Measurements from ENCODE around the gene RIOK2.
"Not testable (repeated sequence)": the region's sequence is repeated elsewhere in the genome, so short reads cannot be mapped to it uniquely, and the experiment has no call there.

The RIOK2 gene

DNA sequence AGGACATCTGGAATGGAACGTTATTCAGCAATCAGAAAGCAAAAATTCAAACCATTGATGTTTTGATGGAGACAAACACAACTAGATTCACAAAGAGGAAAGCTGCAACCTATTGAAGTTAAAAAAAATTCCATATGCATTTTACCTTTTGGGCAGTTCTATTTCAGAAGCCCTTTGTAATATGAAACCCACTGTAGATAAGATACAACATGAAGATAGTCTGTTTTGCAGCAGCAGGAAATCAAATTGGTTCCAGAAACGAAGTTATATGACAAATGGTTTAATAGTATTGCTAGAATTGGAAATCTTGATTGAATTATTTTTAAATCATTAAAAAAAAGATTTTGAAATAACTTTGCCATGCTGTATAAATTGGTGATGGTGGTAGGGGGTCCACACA lies 41.5 kb downstream of the RIOK2 start:
- no peak for DNase-seq (ENCODE audit: low read depth)
- H3K9ac ChIP-seq (ENCODE audit: low read length): no peak overlapping the region
- no peaks in the 10 kb centered on the region for H3K27me3 ChIP-seq (replicated peaks; ENCODE audit: control insufficient read depth, insufficient read depth, low read length)
- H3K36me3 ChIP-seq (ENCODE audit: control insufficient read depth, insufficient read depth, low read length, severe bottlenecking): no peaks in the 10 kb centered on the region
- peaks cover 9% of the 10 kb centered on the region for H3K4me1 ChIP-seq (ENCODE audit: control insufficient read depth, insufficient read depth, low read length)
- no peak overlapping the region for H3K4me3 ChIP-seq (ENCODE audit: low read length)
- no peaks in the 10 kb centered on the region for H3K9me3 ChIP-seq (ENCODE audit: control insufficient read depth, low read length)

DNA sequence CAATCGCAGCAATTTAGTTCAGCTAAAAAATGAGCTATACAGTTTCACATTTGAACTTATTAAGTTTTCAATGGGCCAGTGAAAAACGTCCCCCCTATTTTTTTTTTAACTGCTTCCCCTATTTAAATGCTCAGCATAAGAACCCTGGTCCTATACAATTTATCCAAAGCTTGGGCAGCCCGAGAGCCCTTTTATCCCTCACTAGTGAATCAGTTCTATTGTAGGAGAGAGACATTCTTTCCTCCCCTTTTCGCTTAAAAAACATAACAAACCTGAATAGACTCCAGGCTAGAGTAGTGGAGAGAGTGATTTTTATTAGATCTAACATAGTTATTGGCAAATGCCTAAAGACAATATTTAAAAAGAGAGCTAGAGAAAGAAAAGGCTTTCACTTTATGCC lies 42.0 kb downstream of the RIOK2 start:
- H3K4me3 ChIP-seq (ENCODE audit: low read length): no peak overlapping the region

DNA sequence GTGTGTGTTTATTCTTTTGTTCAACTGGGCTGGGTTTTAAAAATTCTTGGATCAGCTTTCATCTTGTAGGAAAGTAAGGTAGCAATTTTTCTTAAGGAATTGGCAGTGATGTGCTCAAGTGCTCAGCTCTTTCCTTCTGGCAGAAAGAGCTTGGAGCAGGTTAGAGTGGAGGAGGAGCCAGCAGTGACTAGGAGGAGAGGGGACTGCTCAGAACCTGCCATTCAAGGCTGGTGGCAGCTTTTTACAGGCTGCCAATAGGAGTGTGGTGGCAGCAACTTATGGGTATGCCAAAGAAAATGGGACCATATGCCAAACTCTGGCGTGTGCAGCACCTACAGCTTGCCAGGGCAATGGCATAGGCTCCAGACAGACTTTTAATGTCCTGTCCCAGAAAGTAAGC lies 42.8 kb downstream of the RIOK2 start:
- H3K4me3 ChIP-seq (ENCODE audit: low read length); H3K27me3 ChIP-seq (replicated peaks; ENCODE audit: control insufficient read depth, insufficient read depth, low read length); H3K4me1 ChIP-seq (ENCODE audit: control insufficient read depth, insufficient read depth, low read length); H3K9me3 ChIP-seq (ENCODE audit: control insufficient read depth, low read length); H3K9ac ChIP-seq (ENCODE audit: low read length); DNase-seq (ENCODE audit: low read depth); H3K36me3 ChIP-seq (ENCODE audit: control insufficient read depth, insufficient read depth, low read length, severe bottlenecking): not testable (repeated sequence)

More for the DNA sequence above, 42.0 kb downstream of the RIOK2 start:
- Histone ChIP-seq H3K9me3 (ENCODE audit: control insufficient read depth, low read length) (no peaks in the 10 kb centered on the region), H3K36me3 (ENCODE audit: control insufficient read depth, insufficient read depth, low read length, severe bottlenecking) (no peaks in the 10 kb centered on the region), H3K27me3 (replicated peaks; ENCODE audit: control insufficient read depth, insufficient read depth, low read length) (no peaks in the 10 kb centered on the region), H3K9ac (ENCODE audit: low read length) (no peak overlapping the region), H3K4me1 (ENCODE audit: control insufficient read depth, insufficient read depth, low read length) (peaks cover 9% of the 10 kb centered on the region)
- no peak for DNase-seq (ENCODE audit: low read depth)

DNA sequence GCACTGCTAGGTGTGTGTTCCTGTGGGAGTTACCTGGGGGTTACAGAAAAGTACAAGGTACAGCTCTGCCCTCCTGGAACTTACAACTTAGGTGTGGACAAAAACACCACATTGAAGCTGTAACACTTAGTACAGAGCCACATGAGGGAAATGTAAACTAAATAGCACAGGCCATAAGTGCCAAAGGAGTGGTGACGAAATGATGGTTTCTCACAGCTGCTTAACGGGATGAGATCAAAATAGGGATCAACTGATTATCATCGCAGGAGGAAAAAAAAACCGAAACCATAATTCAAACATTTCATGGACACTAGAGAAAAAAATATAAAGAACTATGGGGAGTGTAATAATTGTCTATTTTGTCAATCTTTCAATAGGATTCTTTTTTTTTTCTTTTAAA lies 46.6 kb downstream of the RIOK2 start:
- H3K9ac ChIP-seq (ENCODE audit: low read length): no peak overlapping the region
- no peak overlapping the region for H3K4me3 ChIP-seq (ENCODE audit: low read length)
- no peaks in the 10 kb centered on the region for H3K9me3 ChIP-seq (ENCODE audit: control insufficient read depth, low read length)
- DNase-seq (ENCODE audit: low read depth): no peak
- no peaks in the 10 kb centered on the region for H3K4me1 ChIP-seq (ENCODE audit: control insufficient read depth, insufficient read depth, low read length)
- no peaks in the 10 kb centered on the region for H3K27me3 ChIP-seq (replicated peaks; ENCODE audit: control insufficient read depth, insufficient read depth, low read length)
- H3K36me3 ChIP-seq (ENCODE audit: control insufficient read depth, insufficient read depth, low read length, severe bottlenecking): no peaks in the 10 kb centered on the region

DNA sequence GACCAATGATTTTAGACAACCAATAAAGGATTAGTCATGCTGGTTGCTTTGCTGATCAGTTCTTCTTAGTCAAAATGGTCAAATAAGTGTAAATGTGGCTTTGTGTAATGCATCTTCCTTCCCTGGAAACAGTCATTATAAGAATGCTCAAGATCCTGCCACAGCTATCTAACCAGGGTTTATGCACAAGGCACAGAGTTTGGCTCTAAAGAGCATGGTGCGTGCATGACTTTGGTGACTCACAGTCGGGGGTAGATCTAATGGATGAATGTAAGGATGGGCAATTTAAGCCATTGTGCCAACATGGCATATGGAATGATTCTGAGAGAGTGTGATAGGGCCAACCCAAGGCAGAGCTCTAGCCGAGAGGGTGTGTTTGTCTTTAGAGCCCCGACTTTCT lies 47.2 kb downstream of the RIOK2 start:
- Histone ChIP-seq H3K4me1 (ENCODE audit: control insufficient read depth, insufficient read depth, low read length) (no peaks in the 10 kb centered on the region), H3K27me3 (replicated peaks; ENCODE audit: control insufficient read depth, insufficient read depth, low read length) (no peaks in the 10 kb centered on the region), H3K9me3 (ENCODE audit: control insufficient read depth, low read length) (no peaks in the 10 kb centered on the region), H3K9ac (ENCODE audit: low read length) (no peak overlapping the region), H3K36me3 (ENCODE audit: control insufficient read depth, insufficient read depth, low read length, severe bottlenecking) (no peaks in the 10 kb centered on the region), H3K4me3 (ENCODE audit: low read length) (no peak overlapping the region)
- DNase-seq (ENCODE audit: low read depth): no peak

DNA sequence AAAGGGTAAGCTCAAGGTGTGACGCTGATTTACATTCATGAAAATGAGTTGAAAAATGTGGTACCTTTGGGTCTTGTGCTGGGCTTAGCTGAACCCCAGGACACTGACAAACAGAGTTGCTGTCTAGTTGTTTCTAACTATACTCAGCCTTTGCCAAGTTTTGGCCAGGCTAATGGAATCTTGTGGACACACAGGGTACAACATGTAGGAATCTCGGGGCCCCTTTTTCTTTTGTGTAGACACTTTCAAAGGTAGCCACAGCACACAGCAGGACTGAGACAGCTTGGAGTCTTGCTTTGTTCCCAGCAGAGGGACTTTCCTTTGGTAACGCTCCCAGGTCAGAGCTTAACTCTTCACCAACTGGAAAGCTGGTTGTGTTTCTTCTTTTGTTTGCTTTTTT lies 48.4 kb downstream of the RIOK2 start:
- no peaks in the 10 kb centered on the region for H3K9me3 ChIP-seq (ENCODE audit: control insufficient read depth, low read length)
- no peaks in the 10 kb centered on the region for H3K27me3 ChIP-seq (replicated peaks; ENCODE audit: control insufficient read depth, insufficient read depth, low read length)
- H3K4me3 ChIP-seq (ENCODE audit: low read length): no peak overlapping the region
- H3K36me3 ChIP-seq (ENCODE audit: control insufficient read depth, insufficient read depth, low read length, severe bottlenecking): no peaks in the 10 kb centered on the region
- H3K4me1 ChIP-seq (ENCODE audit: control insufficient read depth, insufficient read depth, low read length): no peaks in the 10 kb centered on the region
- no peak overlapping the region for H3K9ac ChIP-seq (ENCODE audit: low read length)
- no peak for DNase-seq (ENCODE audit: low read depth)

DNA sequence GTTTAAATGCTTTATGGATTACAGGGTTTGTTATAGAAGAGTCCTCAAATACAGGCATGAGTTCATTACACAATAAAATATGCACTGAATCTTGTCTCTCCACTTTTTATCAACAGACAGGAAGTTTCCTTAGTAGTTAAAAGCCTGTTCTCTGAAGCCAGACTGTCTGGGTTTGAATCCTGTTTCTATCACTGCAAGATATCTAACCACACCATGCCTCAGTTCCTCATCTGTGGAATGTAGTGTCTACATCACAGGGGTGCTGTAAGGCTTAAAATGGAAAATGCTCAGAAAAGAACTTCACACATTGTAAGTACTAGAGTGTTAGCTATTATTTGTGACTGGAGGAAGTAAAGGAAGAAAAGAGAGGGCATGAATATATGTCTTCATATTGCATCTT lies 49.9 kb downstream of the RIOK2 start:
- Histone ChIP-seq H3K4me3 (ENCODE audit: low read length) (no peak overlapping the region), H3K9me3 (ENCODE audit: control insufficient read depth, low read length) (no peaks in the 10 kb centered on the region), H3K36me3 (ENCODE audit: control insufficient read depth, insufficient read depth, low read length, severe bottlenecking) (no peaks in the 10 kb centered on the region), H3K27me3 (replicated peaks; ENCODE audit: control insufficient read depth, insufficient read depth, low read length) (no peaks in the 10 kb centered on the region), H3K9ac (ENCODE audit: low read length) (no peak overlapping the region), H3K4me1 (ENCODE audit: control insufficient read depth, insufficient read depth, low read length) (no peaks in the 10 kb centered on the region)
- no peak for DNase-seq (ENCODE audit: low read depth)

DNA sequence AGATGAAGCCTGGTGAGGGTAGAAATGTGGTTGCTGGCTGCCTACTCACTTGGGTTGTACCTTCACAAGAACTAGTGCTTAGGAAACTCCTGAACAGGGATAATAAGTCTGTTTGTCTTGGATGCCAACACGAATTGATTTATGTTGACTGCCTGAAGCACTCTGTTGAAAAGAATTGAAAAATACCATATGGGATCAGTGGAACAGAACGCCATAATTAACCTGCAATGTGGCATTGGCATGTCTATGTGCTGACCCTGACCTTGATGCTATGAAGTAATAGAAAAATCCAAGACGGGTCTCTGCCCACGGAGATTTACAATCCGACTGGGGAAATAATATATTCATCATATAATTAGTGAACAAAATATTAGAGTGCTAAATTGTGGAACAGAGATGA lies 51.1 kb downstream of the RIOK2 start:
- Histone ChIP-seq H3K4me3 (ENCODE audit: low read length) (no peak overlapping the region), H3K4me1 (ENCODE audit: control insufficient read depth, insufficient read depth, low read length) (no peaks in the 10 kb centered on the region), H3K9me3 (ENCODE audit: control insufficient read depth, low read length) (no peaks in the 10 kb centered on the region), H3K9ac (ENCODE audit: low read length) (no peak overlapping the region), H3K36me3 (ENCODE audit: control insufficient read depth, insufficient read depth, low read length, severe bottlenecking) (no peaks in the 10 kb centered on the region), H3K27me3 (replicated peaks; ENCODE audit: control insufficient read depth, insufficient read depth, low read length) (no peaks in the 10 kb centered on the region)
- DNase-seq (ENCODE audit: low read depth): no peak

DNA sequence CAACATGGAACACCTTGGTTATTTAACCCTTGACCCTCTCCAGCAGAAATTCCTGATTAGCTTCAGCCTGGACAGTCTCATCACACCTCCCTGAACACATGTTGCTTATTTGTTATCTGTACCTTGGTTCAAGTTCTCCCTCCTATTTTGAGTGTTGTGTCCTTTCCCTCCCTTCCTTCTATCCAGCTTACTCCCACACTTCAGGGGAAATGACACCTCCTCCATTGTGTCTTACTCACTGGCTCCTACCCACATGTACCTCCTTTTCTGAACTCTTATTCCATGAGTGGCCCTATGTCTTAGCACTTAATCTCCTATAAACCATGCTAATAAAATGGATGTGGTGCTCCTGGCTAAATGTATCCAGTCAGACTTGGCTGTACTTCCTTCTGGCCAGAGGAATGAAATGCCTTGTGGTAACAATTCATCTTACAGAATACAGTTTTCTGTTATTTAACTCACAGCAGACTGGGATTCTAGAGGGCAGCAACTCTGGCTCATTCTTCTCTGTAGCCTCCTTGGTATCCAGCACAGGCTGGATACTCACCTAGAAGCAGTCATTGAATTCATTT lies 51.8 kb downstream of the RIOK2 start:
- no peaks in the 10 kb centered on the region for H3K4me1 ChIP-seq (ENCODE audit: control insufficient read depth, insufficient read depth, low read length)
- no peaks in the 10 kb centered on the region for H3K27me3 ChIP-seq (replicated peaks; ENCODE audit: control insufficient read depth, insufficient read depth, low read length)
- H3K9me3 ChIP-seq (ENCODE audit: control insufficient read depth, low read length): no peaks in the 10 kb centered on the region
- no peak overlapping the region for H3K4me3 ChIP-seq (ENCODE audit: low read length)
- H3K36me3 ChIP-seq (ENCODE audit: control insufficient read depth, insufficient read depth, low read length, severe bottlenecking): no peaks in the 10 kb centered on the region
- peak; percentile 19 for DNase-seq (ENCODE audit: low read depth)
- H3K9ac ChIP-seq (ENCODE audit: low read length): no peak overlapping the region

DNA sequence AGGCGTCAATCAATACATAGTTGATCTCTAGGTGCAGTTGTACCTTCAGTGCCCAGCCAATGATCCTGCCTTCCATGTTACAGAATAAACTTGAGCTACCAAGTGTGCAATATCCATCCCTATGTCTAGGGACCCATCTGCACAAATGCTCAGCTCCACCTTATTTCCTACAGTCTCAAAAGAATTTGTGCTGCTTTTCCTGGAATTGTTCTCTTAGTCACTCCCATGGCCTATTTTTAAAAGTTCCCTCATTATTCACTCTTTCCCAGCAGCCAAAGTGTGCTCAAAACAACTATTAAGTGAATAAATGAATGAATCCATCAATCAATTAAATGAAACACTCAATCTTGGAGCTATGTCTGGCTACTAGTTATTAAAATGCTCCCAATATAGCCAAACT lies 55.3 kb downstream of the RIOK2 start:
- Histone ChIP-seq H3K36me3 (ENCODE audit: control insufficient read depth, insufficient read depth, low read length, severe bottlenecking) (no peaks in the 10 kb centered on the region), H3K4me3 (ENCODE audit: low read length) (no peak overlapping the region), H3K9me3 (ENCODE audit: control insufficient read depth, low read length) (no peaks in the 10 kb centered on the region), H3K27me3 (replicated peaks; ENCODE audit: control insufficient read depth, insufficient read depth, low read length) (no peaks in the 10 kb centered on the region), H3K9ac (ENCODE audit: low read length) (no peak overlapping the region), H3K4me1 (ENCODE audit: control insufficient read depth, insufficient read depth, low read length) (no peaks in the 10 kb centered on the region)
- no peak for DNase-seq (ENCODE audit: low read depth)

DNA sequence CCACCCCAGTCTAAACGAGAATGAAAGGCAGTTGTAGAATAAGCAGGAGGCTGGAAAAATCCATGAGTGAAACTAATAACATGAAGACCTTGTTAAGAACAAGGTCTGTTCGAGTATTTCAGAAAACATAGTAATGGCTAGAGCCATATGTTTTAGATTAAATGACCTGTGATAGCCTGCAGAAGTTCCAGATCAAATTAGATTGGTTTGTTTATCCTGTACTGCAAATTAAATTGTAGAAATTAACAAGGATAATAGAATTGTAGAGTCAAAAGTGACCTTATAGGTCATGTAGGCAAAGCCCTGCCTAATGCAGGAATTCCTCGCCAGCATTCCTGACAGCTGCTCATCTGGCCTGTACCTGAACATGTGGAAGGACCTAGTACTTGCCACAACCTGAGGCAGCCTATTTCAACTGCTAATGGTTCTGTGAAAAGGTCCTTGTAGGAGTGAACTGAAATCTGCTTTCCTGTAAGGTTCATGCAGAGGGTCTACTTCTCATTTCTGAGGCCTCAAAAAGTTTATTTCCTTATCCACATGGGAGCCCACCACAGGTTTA lies 57.8 kb downstream of the RIOK2 start:
- Histone ChIP-seq H3K27me3 (replicated peaks; ENCODE audit: control insufficient read depth, insufficient read depth, low read length) (no peaks in the 10 kb centered on the region), H3K9ac (ENCODE audit: low read length) (no peak overlapping the region), H3K4me3 (ENCODE audit: low read length) (no peak overlapping the region), H3K36me3 (ENCODE audit: control insufficient read depth, insufficient read depth, low read length, severe bottlenecking) (no peaks in the 10 kb centered on the region), H3K9me3 (ENCODE audit: control insufficient read depth, low read length) (no peaks in the 10 kb centered on the region), H3K4me1 (ENCODE audit: control insufficient read depth, insufficient read depth, low read length) (no peaks in the 10 kb centered on the region)
- DNase-seq (ENCODE audit: low read depth): no peak

DNA sequence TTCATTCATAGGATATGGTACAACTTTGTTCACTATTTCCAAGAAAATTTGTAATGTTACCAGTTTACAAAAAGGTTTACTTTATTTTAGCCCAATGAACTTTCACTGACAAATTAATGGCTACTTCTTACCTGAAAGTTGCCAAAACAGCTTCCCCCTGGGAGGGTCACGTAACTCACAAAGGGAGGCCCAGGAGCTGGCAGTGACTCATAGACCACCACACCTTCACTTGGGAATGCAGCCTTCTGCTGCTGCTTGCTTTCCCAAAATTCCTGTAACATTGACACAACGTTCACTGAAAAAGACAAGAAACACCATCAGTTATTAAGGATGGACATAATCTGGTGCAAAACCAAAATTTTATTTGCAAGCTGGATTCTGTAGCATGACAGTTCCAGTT lies 58.7 kb downstream of the RIOK2 start:
- Histone ChIP-seq H3K9ac (ENCODE audit: low read length) (no peak overlapping the region), H3K36me3 (ENCODE audit: control insufficient read depth, insufficient read depth, low read length, severe bottlenecking) (no peaks in the 10 kb centered on the region), H3K4me1 (ENCODE audit: control insufficient read depth, insufficient read depth, low read length) (no peaks in the 10 kb centered on the region), H3K9me3 (ENCODE audit: control insufficient read depth, low read length) (no peaks in the 10 kb centered on the region), H3K4me3 (ENCODE audit: low read length) (no peak overlapping the region), H3K27me3 (replicated peaks; ENCODE audit: control insufficient read depth, insufficient read depth, low read length) (no peaks in the 10 kb centered on the region)
- no peak for DNase-seq (ENCODE audit: low read depth)
